Raji (cell line): ENCODE measurements around the gene TMBIM1.

ENCODE experiments used
- POLR2A ChIP-seq: IDR thresholded peaks from 2 replicates; pipeline ENCODE4 v1.6.1; 2011; ENCODE audit warnings: low read depth, low read length, control low read depth; ENCODE audit not compliant: insufficient read depth

Gene TMBIM1

DNA sequence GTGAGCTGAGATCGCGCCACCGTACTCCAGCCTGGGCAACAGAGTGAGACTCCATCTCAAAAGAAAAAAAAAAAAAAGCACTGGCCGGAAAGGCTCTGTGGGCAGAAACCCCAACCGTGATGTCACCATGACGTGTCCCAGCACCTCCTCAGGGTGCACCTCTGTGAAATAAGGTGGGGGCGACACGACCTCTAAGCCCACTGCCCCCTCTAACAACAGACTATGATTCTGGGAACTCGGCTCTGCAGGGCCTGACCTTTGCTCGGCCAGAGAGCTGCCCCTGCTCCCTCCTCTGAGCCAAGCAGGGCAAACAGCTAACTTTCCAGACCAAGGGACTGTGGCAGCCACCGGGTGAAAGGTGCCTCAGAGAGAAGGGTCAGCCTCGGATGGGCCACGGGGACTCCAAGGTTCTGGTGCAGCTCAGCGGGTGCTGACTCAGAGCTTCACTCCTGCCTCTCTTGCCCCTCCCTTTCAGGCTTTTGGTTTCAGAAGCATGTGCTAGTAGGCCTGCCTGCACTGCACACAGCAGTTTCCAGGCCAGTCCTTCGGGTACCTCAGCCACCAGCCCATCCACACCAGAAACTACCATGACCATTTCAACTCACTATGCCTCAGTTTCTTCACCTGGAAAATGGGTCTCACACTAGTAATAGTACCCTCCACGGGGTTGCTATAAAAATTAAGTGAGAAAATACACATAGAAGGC lies 8.0 kb downstream of the TMBIM1 start:
- no peak for TF ChIP-seq POLR2A

- TF ChIP-seq POLR2A: no peak
Observed at GRCh38 chr2:218282173-218282991, 9.9 kb downstream of the TMBIM1 start.

GRCh38 chr2:218281449-218281848 lies 10.9 kb downstream of the TMBIM1 start:
- no peak for TF ChIP-seq POLR2A

GRCh38 chr2:218280260-218280870 lies 11.9 kb downstream of the TMBIM1 start:
- TF ChIP-seq POLR2A: no peak

GRCh38 chr2:218278531-218279360 lies 13.6 kb downstream of the TMBIM1 start:
- no peak for TF ChIP-seq POLR2A

DNA sequence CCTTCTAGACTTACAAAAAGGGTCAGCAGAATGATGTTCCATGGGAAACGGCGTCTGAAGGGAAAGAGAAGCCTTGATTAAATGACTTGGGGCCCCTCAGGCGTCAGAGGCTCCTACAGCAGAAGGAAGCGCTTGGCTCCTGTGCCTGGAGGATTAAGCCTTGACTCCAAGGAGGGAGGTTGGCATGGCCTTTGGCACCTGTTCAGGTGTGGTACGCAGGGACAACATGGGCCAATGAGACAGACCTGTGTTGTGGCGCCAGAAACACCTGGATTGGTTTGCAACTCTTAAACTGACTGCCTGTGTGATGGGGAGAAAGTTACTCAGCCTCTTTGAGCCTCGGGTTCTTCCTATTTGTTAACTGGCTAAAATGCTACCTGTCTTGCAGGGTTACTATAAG lies 14.4 kb downstream of the TMBIM1 start:
- no peak for TF ChIP-seq POLR2A

- TF ChIP-seq POLR2A: no peak
Observed at GRCh38 chr2:218276986-218277755, 15.1 kb downstream of the TMBIM1 start.

GRCh38 chr2:218275371-218276072 lies 16.8 kb downstream of the TMBIM1 start:
- no peak for TF ChIP-seq POLR2A

GRCh38 chr2:218274586-218274985 lies 17.7 kb downstream of the TMBIM1 start:
- TF ChIP-seq POLR2A: no peak

DNA sequence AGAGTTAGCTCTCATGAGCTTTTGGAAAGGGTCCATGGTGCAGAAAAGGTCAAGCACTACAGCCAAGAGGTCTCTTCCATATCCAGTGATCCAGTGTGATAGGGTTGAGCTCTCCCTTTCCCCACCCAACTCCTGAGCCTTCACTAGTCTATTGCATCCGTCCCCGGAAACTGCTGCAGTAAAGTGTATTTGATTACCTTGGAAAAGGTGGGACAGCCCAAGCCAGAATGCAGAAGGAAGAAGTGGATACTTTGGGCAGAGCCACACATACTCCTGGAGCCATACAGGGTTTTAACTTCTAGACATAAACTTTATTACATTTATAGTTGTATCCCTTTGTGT lies 18.4 kb downstream of the TMBIM1 start:
- TF ChIP-seq POLR2A: no peak

DNA sequence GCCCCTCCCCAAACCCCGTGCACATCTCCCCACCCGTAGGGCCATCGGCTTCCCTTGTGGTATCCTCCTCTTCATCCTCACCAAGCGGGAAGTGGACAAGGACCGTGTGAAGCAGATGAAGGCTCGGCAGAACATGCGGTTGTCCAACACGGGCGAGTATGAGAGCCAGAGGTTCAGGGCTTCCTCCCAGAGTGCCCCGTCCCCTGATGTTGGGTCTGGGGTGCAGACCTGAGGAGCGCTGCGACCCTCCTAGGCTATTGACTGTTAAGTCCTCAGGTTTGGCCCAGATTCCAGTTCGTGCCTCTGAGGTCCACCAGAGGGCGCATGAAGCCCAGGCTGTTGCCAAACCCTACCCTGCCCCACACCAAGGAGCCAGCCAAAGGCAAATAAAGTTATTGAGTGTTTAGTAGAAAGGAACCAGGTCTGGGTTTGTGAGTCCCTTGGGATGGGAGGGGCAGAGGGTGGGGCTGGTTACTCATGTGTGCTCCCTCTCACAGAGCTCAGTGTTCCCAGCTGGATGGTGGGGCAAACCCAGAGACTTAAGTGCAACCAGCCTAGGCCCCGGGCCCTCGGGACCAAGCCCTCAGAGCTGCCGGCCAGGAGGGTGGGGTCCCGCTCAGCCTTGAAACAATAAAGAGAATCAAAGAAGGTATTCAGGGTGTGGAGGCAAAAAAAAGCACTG lies 19.6 kb downstream of the TMBIM1 start:
- 0 out of 2 replicates have a peak, but pooled peaks have one; percentile 17 for TF ChIP-seq POLR2A

GRCh38 chr2:218271865-218272530 lies 20.3 kb downstream of the TMBIM1 start:
- TF ChIP-seq POLR2A: no peak

DNA sequence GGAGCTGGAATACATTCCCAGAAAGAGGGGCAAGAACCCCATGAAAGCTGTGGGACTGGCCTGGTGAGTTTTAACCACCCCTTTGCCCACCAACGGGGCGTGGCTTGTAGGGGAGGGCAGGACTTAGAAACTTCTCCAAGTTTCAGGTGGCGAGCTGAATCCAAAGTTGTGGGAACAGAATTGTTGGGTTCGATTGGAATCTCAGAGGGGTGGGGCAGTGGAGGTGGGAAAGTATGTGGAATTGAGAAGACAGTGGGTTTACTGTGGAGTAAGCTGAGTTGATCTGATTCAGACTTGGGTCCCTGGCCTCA lies 20.9 kb downstream of the TMBIM1 start:
- TF ChIP-seq POLR2A: no peak
